HepG2 (cell line): ENCODE results near the gene CFAP97. TPM values are rescaled to one million over a fixed set of nuclear protein-coding genes. Genes with fewer than 3 reads are reported as not detected.
A peak's percentile ranks its signal among the peaks of the same experiment; 100 is the strongest.

ENCODE experiments used
- CEBPG ChIP-seq: IDR thresholded peaks from 2 replicates; pipeline ENCODE4 v1.6.1; 2016
- CHCHD3 ChIP-seq: sonication (generic); formaldehyde crosslinking; IDR thresholded peaks from 2 replicates; pipeline ENCODE4 v1.8.0; 2022; ENCODE audit warnings: mild to moderate bottlenecking, missing genetic modification reagents, moderate library complexity
- GABPA ChIP-seq, 2 experiments: IDR thresholded peaks; 2 replicates each; pipeline ENCODE4 v1.6.1; 2011 to 2016; ENCODE audit warnings: low read depth in 2 of 2, low read length in 1 of 2, missing biosample characterization in 1 of 2, missing genetic modification characterization in 1 of 2
- HOXA3 ChIP-seq: sonication (generic); formaldehyde crosslinking; IDR thresholded peaks from 2 replicates; pipeline ENCODE4 v1.5.0; 2020; ENCODE audit warnings: missing genetic modification reagents
- JUN ChIP-seq: sonication (generic); formaldehyde crosslinking; IDR thresholded peaks from 2 replicates; pipeline ENCODE4 v1.4.0; 2020; ENCODE audit warnings: mild to moderate bottlenecking, missing genetic modification reagents
- KAT2B ChIP-seq: fragments of 150-350 bp; IDR thresholded peaks from 2 replicates; pipeline ENCODE4 v1.6.1; 2014; ENCODE audit warnings: low read depth, low read length, borderline replicate concordance
- NKX3-1 ChIP-seq: sonication (generic); formaldehyde crosslinking; IDR thresholded peaks from 2 replicates; pipeline ENCODE4 v1.5.0; 2020; ENCODE audit warnings: missing genetic modification reagents
- ZMYM2 ChIP-seq: sonication (generic); formaldehyde crosslinking; IDR thresholded peaks from 2 replicates; pipeline ENCODE4 v1.8.0; 2022; ENCODE audit warnings: mild to moderate bottlenecking, missing genetic modification reagents
- ZNF331 ChIP-seq: sonication (generic); formaldehyde crosslinking; IDR thresholded peaks from 2 replicates; pipeline ENCODE4 v1.4.0; 2020; ENCODE audit warnings: missing genetic modification reagents
- ZNF382 ChIP-seq: sonication (generic); formaldehyde crosslinking; IDR thresholded peaks from 2 replicates; pipeline ENCODE4 v1.5.0; 2020; ENCODE audit warnings: missing genetic modification reagents, mild to moderate bottlenecking, borderline replicate concordance
- ZNF564 ChIP-seq: sonication (generic); formaldehyde crosslinking; IDR thresholded peaks from 2 replicates; pipeline ENCODE4 v1.8.1; 2023; ENCODE audit warnings: mild to moderate bottlenecking, missing genetic modification reagents
- ZNF605 ChIP-seq: sonication (generic); formaldehyde crosslinking; IDR thresholded peaks from 2 replicates; pipeline ENCODE4 v1.8.0; 2022; ENCODE audit warnings: mild to moderate bottlenecking, missing genetic modification reagents
- ZNF629 ChIP-seq: sonication (generic); formaldehyde crosslinking; conservative IDR thresholded peaks from 2 replicates; pipeline ENCODE4 v1.5.0; 2020; ENCODE audit warnings: missing genetic modification reagents
- polyA plus RNA-seq, 8 experiments: library from polyadenylated mRNA; depleted of rRNA in 3 of 8; stranded (reverse) in 7 of 8; unstranded in 1 of 8; fragments of >200 nt; fragmentation: Illumina TruSeq in 4 of 8; extraction: Trizol in 4 of 8; gene quantifications; 2 replicates each; pipeline versions ENCODE4 v1.2.1 to v1.2.3, GENCODE V29; 2011 to 2016; ENCODE audit warnings: low read depth in 4 of 8, missing spikeins in 1 of 8, mixed read lengths in 1 of 8; ENCODE audit not compliant: insufficient read depth in 1 of 8
- total RNA-seq, 5 experiments: library from RNA; depleted of rRNA; stranded (reverse); fragments of >200 nt; fragmentation: Illumina TruSeq; extraction: Trizol; gene quantifications; 2 replicates each; pipeline ENCODE4 v1.2.3, GENCODE V29; 2016; ENCODE audit warnings: low read depth in 1 of 5
- TF ChIP-seq, protein P1 (sequence below): sonication (generic); formaldehyde crosslinking; IDR thresholded peaks from 2 replicates; pipeline ENCODE4 v1.5.0; 2020; ENCODE audit warnings: missing genetic modification reagents
- TF ChIP-seq, protein P2 (sequence below): sonication (generic); formaldehyde crosslinking; IDR thresholded peaks from 2 replicates; pipeline ENCODE4 v1.9.0; 2022; ENCODE audit warnings: missing genetic modification reagents, mild to moderate bottlenecking, borderline replicate concordance
- TF ChIP-seq, protein P3 (sequence below): IDR thresholded peaks from 2 replicates; pipeline ENCODE4 v1.6.1; 2016; ENCODE audit warnings: missing genetic modification reagents, missing compliant biosample characterization
- TF ChIP-seq, protein P4 (sequence below): IDR thresholded peaks from 2 replicates; pipeline ENCODE4 v1.6.1; 2012; ENCODE audit warnings: low read depth, low read length, improper control_type of control experiment

CFAP97 gene
- total and polyA plus RNA-seq, 2 of the 13 experiments (the other 11 are each of a cell fraction or from before 2014, with no cell fraction given): 32.1 to 44.4 TPM

DNA sequence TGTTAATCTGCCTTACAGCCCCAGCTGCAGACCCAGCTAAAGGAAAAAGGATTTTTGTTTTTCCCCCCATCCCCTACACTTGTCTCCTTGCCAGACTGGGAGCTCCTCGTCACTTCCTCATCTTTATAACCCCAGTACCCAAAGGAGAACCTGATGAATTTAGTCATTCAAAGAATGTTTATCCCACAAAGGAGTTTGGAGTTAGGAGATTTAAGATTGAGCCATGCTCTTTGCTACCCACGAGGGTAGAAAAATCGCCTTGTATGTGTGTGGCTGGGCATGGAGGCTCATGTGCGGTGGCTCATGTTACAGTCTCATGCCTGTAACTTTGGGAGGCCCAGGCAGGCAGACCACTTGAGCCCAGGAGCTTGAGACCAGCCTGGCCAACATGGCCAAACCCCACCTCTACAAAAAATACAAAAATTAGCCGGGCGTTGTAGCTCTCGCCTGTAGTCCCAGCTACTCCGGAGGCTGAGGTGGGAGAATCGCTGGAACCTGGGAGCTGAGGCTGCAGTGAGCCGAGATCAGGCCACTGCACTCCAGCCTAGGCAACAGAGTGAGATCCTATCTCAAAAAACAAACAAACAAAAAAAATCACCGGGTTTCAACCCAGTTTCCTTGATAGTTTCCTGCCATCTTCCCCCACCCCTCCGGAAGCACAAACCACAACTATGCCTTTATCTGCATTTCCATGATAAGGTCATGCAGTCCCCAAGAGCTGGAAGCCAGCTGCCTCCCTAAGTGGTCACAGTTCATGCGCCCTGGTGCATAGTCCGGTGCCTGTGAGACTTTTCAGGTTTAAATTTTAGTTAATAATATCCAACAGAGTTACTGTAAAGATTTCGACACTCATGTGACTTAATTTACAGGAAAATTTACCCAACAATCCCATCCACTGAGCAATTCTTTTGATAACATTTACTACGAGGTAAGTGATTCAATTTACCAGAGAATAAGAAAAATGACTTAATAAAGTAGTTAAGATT lies 1.5 kb downstream of the CFAP97 start (continued):
- 0 out of 2 replicates have a peak, but pooled peaks have one; percentile 44 for TF ChIP-seq NKX3-1 (CRISPR knock-in tag)
- TF ChIP-seq, protein P1, sequence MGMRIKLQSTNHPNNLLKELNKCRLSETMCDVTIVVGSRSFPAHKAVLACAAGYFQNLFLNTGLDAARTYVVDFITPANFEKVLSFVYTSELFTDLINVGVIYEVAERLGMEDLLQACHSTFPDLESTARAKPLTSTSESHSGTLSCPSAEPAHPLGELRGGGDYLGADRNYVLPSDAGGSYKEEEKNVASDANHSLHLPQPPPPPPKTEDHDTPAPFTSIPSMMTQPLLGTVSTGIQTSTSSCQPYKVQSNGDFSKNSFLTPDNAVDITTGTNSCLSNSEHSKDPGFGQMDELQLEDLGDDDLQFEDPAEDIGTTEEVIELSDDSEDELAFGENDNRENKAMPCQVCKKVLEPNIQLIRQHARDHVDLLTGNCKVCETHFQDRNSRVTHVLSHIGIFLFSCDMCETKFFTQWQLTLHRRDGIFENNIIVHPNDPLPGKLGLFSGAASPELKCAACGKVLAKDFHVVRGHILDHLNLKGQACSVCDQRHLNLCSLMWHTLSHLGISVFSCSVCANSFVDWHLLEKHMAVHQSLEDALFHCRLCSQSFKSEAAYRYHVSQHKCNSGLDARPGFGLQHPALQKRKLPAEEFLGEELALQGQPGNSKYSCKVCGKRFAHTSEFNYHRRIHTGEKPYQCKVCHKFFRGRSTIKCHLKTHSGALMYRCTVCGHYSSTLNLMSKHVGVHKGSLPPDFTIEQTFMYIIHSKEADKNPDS (CRISPR knock-in tag): no peak
- TF ChIP-seq CEBPG (CRISPR knock-in tag): peak; percentile 57
- no peak for TF ChIP-seq JUN
- TF ChIP-seq, protein P2, sequence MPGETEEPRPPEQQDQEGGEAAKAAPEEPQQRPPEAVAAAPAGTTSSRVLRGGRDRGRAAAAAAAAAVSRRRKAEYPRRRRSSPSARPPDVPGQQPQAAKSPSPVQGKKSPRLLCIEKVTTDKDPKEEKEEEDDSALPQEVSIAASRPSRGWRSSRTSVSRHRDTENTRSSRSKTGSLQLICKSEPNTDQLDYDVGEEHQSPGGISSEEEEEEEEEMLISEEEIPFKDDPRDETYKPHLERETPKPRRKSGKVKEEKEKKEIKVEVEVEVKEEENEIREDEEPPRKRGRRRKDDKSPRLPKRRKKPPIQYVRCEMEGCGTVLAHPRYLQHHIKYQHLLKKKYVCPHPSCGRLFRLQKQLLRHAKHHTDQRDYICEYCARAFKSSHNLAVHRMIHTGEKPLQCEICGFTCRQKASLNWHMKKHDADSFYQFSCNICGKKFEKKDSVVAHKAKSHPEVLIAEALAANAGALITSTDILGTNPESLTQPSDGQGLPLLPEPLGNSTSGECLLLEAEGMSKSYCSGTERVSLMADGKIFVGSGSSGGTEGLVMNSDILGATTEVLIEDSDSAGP: 0 out of 2 replicates have a peak, but pooled peaks have one; percentile 25
- no peak for TF ChIP-seq GABPA (IDR thresholded peaks at IDR 0.05; ENCODE audit: low read depth, low read length)
- TF ChIP-seq GABPA (CRISPR knock-in tag; IDR thresholded peaks at IDR 0.05; ENCODE audit: low read depth): peak; percentile 77
- TF ChIP-seq ZNF605: peak; percentile 40
- TF ChIP-seq CHCHD3 (CRISPR knock-in tag): no peak
- TF ChIP-seq HOXA3 (CRISPR knock-in tag): peak; percentile 57; the same call in 1 of the 2 replicates
- TF ChIP-seq ZNF629 (CRISPR knock-in tag): 0 out of 2 replicates have a peak, but pooled peaks have one; percentile 6
- TF ChIP-seq, protein P3, sequence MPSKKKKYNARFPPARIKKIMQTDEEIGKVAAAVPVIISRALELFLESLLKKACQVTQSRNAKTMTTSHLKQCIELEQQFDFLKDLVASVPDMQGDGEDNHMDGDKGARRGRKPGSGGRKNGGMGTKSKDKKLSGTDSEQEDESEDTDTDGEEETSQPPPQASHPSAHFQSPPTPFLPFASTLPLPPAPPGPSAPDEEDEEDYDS: peak; percentile 52; the same call in 1 of the 2 replicates
- TF ChIP-seq ZNF331 (CRISPR knock-in tag): peak; percentile 41
- TF ChIP-seq, protein P4, sequence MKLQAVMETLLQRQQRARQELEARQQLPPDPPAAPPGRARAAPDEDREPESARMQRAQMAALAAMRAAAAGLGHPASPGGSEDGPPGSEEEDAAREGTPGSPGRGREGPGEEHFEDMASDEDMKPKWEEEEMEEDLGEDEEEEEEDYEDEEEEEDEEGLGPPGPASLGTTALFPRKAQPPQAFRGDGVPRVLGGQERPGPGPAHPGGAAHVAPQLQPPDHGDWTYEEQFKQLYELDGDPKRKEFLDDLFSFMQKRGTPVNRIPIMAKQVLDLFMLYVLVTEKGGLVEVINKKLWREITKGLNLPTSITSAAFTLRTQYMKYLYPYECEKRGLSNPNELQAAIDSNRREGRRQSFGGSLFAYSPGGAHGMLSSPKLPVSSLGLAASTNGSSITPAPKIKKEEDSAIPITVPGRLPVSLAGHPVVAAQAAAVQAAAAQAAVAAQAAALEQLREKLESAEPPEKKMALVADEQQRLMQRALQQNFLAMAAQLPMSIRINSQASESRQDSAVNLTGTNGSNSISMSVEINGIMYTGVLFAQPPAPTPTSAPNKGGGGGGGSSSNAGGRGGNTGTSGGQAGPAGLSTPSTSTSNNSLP: peak; percentile 85
- TF ChIP-seq ZMYM2: peak; percentile 89
- TF ChIP-seq KAT2B: no peak
- TF ChIP-seq ZNF564 (CRISPR knock-in tag): no peak; the same call in 1 of the 2 replicates
- no peak for TF ChIP-seq ZNF382 (CRISPR knock-in tag)
